Right lobe of liver (tissue), 4 donors: ENCODE data around the gene RPUSD2.

Experiments
- CTCF ChIP-seq, 4 donors: fragments of 200-600 bp in 3 of 4; fragments of 450-650 bp in 1 of 4; IDR thresholded peaks; one replicate each; pipeline versions ENCODE4 v1.5.1 to v1.8.0; 2016 to 2022; ENCODE audit warnings: antibody characterized with exemption in 4 of 4, mild to moderate bottlenecking in 2 of 4
- POLR2A ChIP-seq: fragments of 450-650 bp; IDR thresholded peaks from one replicate; pipeline ENCODE4 v1.6.1; 2017; ENCODE audit warnings: antibody characterized with exemption, mild to moderate bottlenecking
- donor health status: DM: no; HTN: no; CAD: no.
- donor health status: DM: no; HTN: no; CAD: no.
- donor health status: DM: no; HTN: yes; CAD: no.

- TF ChIP-seq POLR2A (no peak), CTCF (IDR thresholded peaks at IDR 0.05) (no peak)
These were observed 40.3 kb upstream of the RPUSD2 start for GRCh38 chr15:40528801-40529200.
